Measurements from ENCODE around the gene BRMS1. TPM values are rescaled to one million over a fixed set of nuclear protein-coding genes. Genes with fewer than 3 reads are reported as not detected.

BRMS1 gene
- total and polyA plus RNA-seq, 4 donors = 12.0 to 24.0 (median 20.3) TPM

GRCh38 chr11:66325263-66325671, 19.6 kb downstream of the BRMS1 start:
- Histone ChIP-seq H3K4me1 (ENCODE audit: control insufficient read depth in 4 of 4, insufficient read depth in 4 of 4, low read length in 3 of 4) (peaks cover 2 to 9% (median 4%) of the 10 kb centered on the region in 4 donors), H3K36me3 (ENCODE audit: control insufficient read depth in 4 of 4, insufficient read depth in 3 of 4, low read depth in 1 of 4, low read length in 3 of 4) (no peaks in the 10 kb centered on the region), H3K4me3 (ENCODE audit: low read depth in 1 of 3, low read length in 3 of 3) (no peak overlapping the region), H3K9ac (ENCODE audit: low read depth in 1 of 2, low read length in 2 of 2) (no peak overlapping the region), H3K9me3 (ENCODE audit: control insufficient read depth in 4 of 4, low read length in 3 of 4) (no peaks in the 10 kb centered on the region), H3K27me3 (ENCODE audit: control insufficient read depth in 4 of 4, insufficient read depth in 4 of 4, low read length in 3 of 4) (no peaks in the 10 kb centered on the region), H3K27ac (ENCODE audit: low read depth in 1 of 2, low read length in 2 of 2) (no peak overlapping the region)
- DNase-seq (ENCODE audit: low spot score) = no peak
- 88% methylated on average over 8 of the region's 8 CpGs for WGBS
- TF ChIP-seq FOXA1 (IDR thresholded peaks at IDR 0.05) (no peak), EGR1 (IDR thresholded peaks at IDR 0.05; ENCODE audit: low read depth in 2 of 2) (no peak), FOXA2 (IDR thresholded peaks at IDR 0.05) (no peak), HNF4A (conservative IDR thresholded peaks at IDR 0.05) (no peak), RAD21 (IDR thresholded peaks at IDR 0.05) (no peak), RXRA (IDR thresholded peaks at IDR 0.05) (no peak), GABPA (IDR thresholded peaks at IDR 0.05 in 1 of 2, conservative IDR thresholded peaks at IDR 0.05 in 1 of 2) (no peak), ATF3 (IDR thresholded peaks at IDR 0.05) (no peak), HNF4G (IDR thresholded peaks at IDR 0.05) (no peak)

GRCh38 chr11:66324664-66325063, 20.2 kb downstream of the BRMS1 start:
- H3K27ac ChIP-seq (ENCODE audit: low read depth in 1 of 2, low read length in 2 of 2) = no peak overlapping the region
- 82% methylated on average over 10 of the region's 10 CpGs for WGBS
- H3K27me3 ChIP-seq (ENCODE audit: control insufficient read depth in 4 of 4, insufficient read depth in 4 of 4, low read length in 3 of 4) = no peaks in the 10 kb centered on the region
- no peak overlapping the region for H3K4me3 ChIP-seq (ENCODE audit: low read depth in 1 of 3, low read length in 3 of 3)
- H3K4me1 ChIP-seq (ENCODE audit: control insufficient read depth in 4 of 4, insufficient read depth in 4 of 4, low read length in 3 of 4) = peaks cover 2 to 9% (median 4%) of the 10 kb centered on the region in 4 donors
- no peak for DNase-seq (ENCODE audit: low spot score)
- H3K9me3 ChIP-seq (ENCODE audit: control insufficient read depth in 4 of 4, low read length in 3 of 4) = no peaks in the 10 kb centered on the region
- TF ChIP-seq RXRA (IDR thresholded peaks at IDR 0.05) = no peak
- no peak for TF ChIP-seq EGR1 (IDR thresholded peaks at IDR 0.05; ENCODE audit: low read depth in 2 of 2)
- TF ChIP-seq HNF4G (IDR thresholded peaks at IDR 0.05) = no peak
- TF ChIP-seq JUND (IDR thresholded peaks at IDR 0.05) = no peak
- no peak for TF ChIP-seq RAD21 (IDR thresholded peaks at IDR 0.05)
- TF ChIP-seq SP1 (IDR thresholded peaks at IDR 0.05) = no peak
- no peak for TF ChIP-seq YY1 (IDR thresholded peaks at IDR 0.05)
- no peak for TF ChIP-seq MAX (IDR thresholded peaks at IDR 0.05)
- TF ChIP-seq FOXA1 (IDR thresholded peaks at IDR 0.05) = no peak
- TF ChIP-seq CTCF (IDR thresholded peaks at IDR 0.05; ENCODE audit: low read depth, low read length, missing input control) = no peak
- TF ChIP-seq, protein P1, sequence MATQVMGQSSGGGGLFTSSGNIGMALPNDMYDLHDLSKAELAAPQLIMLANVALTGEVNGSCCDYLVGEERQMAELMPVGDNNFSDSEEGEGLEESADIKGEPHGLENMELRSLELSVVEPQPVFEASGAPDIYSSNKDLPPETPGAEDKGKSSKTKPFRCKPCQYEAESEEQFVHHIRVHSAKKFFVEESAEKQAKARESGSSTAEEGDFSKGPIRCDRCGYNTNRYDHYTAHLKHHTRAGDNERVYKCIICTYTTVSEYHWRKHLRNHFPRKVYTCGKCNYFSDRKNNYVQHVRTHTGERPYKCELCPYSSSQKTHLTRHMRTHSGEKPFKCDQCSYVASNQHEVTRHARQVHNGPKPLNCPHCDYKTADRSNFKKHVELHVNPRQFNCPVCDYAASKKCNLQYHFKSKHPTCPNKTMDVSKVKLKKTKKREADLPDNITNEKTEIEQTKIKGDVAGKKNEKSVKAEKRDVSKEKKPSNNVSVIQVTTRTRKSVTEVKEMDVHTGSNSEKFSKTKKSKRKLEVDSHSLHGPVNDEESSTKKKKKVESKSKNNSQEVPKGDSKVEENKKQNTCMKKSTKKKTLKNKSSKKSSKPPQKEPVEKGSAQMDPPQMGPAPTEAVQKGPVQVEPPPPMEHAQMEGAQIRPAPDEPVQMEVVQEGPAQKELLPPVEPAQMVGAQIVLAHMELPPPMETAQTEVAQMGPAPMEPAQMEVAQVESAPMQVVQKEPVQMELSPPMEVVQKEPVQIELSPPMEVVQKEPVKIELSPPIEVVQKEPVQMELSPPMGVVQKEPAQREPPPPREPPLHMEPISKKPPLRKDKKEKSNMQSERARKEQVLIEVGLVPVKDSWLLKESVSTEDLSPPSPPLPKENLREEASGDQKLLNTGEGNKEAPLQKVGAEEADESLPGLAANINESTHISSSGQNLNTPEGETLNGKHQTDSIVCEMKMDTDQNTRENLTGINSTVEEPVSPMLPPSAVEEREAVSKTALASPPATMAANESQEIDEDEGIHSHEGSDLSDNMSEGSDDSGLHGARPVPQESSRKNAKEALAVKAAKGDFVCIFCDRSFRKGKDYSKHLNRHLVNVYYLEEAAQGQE (IDR thresholded peaks at IDR 0.05) = no peak
- TF ChIP-seq, protein P2, sequence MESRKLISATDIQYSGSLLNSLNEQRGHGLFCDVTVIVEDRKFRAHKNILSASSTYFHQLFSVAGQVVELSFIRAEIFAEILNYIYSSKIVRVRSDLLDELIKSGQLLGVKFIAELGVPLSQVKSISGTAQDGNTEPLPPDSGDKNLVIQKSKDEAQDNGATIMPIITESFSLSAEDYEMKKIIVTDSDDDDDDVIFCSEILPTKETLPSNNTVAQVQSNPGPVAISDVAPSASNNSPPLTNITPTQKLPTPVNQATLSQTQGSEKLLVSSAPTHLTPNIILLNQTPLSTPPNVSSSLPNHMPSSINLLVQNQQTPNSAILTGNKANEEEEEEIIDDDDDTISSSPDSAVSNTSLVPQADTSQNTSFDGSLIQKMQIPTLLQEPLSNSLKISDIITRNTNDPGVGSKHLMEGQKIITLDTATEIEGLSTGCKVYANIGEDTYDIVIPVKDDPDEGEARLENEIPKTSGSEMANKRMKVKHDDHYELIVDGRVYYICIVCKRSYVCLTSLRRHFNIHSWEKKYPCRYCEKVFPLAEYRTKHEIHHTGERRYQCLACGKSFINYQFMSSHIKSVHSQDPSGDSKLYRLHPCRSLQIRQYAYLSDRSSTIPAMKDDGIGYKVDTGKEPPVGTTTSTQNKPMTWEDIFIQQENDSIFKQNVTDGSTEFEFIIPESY (IDR thresholded peaks at IDR 0.05) = no peak
- no peak for TF ChIP-seq NR2F2 (IDR thresholded peaks at IDR 0.05)
- no peak for TF ChIP-seq FOXA2 (IDR thresholded peaks at IDR 0.05)
- no peak for TF ChIP-seq TAF1 (conservative IDR thresholded peaks at IDR 0.05)
- H3K36me3 ChIP-seq (ENCODE audit: control insufficient read depth in 4 of 4, insufficient read depth in 3 of 4, low read depth in 1 of 4, low read length in 3 of 4) = no peaks in the 10 kb centered on the region
- H3K9ac ChIP-seq (ENCODE audit: low read depth in 1 of 2, low read length in 2 of 2) = no peak overlapping the region
